Endothelial cell of umbilical vein (primary cell): ENCODE results near the gene PIGV. TPM values are rescaled to one million over a fixed set of nuclear protein-coding genes. Genes with fewer than 3 reads are reported as not detected.

Experiments
- BruUV-seq: library from RNA; stranded (reverse); fragments of 400-500 nt; replicated peaks from 2 replicates; lab custom pipeline; 2021; lab: Mats Ljungman, UMichigan
- CTCF ChIA-PET: fragments of 300-600, 350-600 bp; sonication (Branson Sonifier 250); formaldehyde crosslinking; loops from one replicate; lab custom pipeline; 2021; ENCODE audit warnings: antibody characterized with exemption, inconsistent platforms; lab: Charles Lee
- POLR2A ChIA-PET: fragments of 300-600, 350-600 bp; sonication (Branson Sonifier 250); formaldehyde crosslinking; loops from one replicate; lab custom pipeline; 2021; ENCODE audit warnings: antibody characterized with exemption, inconsistent platforms; lab: Charles Lee
- DNase-seq: peaks from one replicate; pipeline ENCODE4 v3.0.0-alpha.2; 2011; ENCODE audit warnings: low read depth, low spot score
- FAIRE-seq: peaks from 2 replicates; lab custom pipeline; 2011; peaks lifted over from hg19 to GRCh38; lab: Jason Lieb, UNC
- H2AFZ ChIP-seq: 2 replicates; pipeline ENCODE4 v1.6.0; 2012; ENCODE audit warnings: low read depth, low read length, control low read depth, inconsistent platforms
- H3K27ac ChIP-seq: 2 replicates; pipeline ENCODE4 v1.5.1; 2011; ENCODE audit warnings: low read depth, mild to moderate bottlenecking, control low read depth, low read length, moderate library complexity; ENCODE audit not compliant: insufficient read depth
- H3K27me3 ChIP-seq, 2 experiments: 2 replicates each; pipeline versions ENCODE4 v1.6.0 to v1.6.1; 2011; ENCODE audit warnings: low read length in 2 of 2, mixed read lengths in 1 of 2; ENCODE audit not compliant: control insufficient read depth in 2 of 2, insufficient read depth in 2 of 2
- H3K36me3 ChIP-seq, 2 experiments: 2 replicates in 1 of 2; 3 replicates in 1 of 2; pipeline ENCODE4 v1.5.1; 2011; ENCODE audit warnings: low read length in 2 of 2, mild to moderate bottlenecking in 1 of 2, moderate library complexity in 1 of 2; ENCODE audit not compliant: control insufficient read depth in 2 of 2, insufficient read depth in 2 of 2; ENCODE audit errors: extremely low read depth in 1 of 2
- H3K4me1 ChIP-seq: 3 replicates; pipeline ENCODE4 v1.5.1; 2011; ENCODE audit warnings: mild to moderate bottlenecking, low read length; ENCODE audit not compliant: control insufficient read depth, insufficient read depth; ENCODE audit errors: extremely low read depth
- H3K4me2 ChIP-seq: 2 replicates; pipeline ENCODE4 v1.6.1; 2011; ENCODE audit warnings: low read length, control low read depth, mixed read lengths; ENCODE audit not compliant: insufficient read depth
- H3K4me3 ChIP-seq, 3 experiments: fragments of 200-600 bp in 1 of 3; sonication (generic), shearing (Covaris generic) in 1 of 3; replicated peaks in 1 of 3; 2 replicates each; pipeline ENCODE4 v1.5.1; 2011 to 2016; ENCODE audit warnings: control low read depth in 3 of 3, low read length in 3 of 3, mild to moderate bottlenecking in 2 of 3, inconsistent platforms in 1 of 3, low read depth in 1 of 3, moderate library complexity in 1 of 3; ENCODE audit not compliant: insufficient read depth in 1 of 3
- H3K79me2 ChIP-seq: 2 replicates; pipeline ENCODE4 v1.6.0; 2012; ENCODE audit warnings: low read length, inconsistent platforms; ENCODE audit not compliant: control insufficient read depth, insufficient read depth
- H3K9ac ChIP-seq: replicated peaks from 2 replicates; pipeline ENCODE3; 2011; ENCODE audit warnings: low read length, control low read depth; ENCODE audit not compliant: insufficient read depth; ENCODE audit errors: extremely low read depth
- H3K9me1 ChIP-seq: replicated peaks from 3 replicates; pipeline ENCODE4 v1.6.0; 2011; ENCODE audit warnings: mild to moderate bottlenecking, low read length; ENCODE audit not compliant: control insufficient read depth, insufficient read depth; ENCODE audit errors: extremely low read depth
- H3K9me3 ChIP-seq: replicated peaks from 2 replicates; pipeline ENCODE4 v1.5.1; 2012; ENCODE audit warnings: low read length, inconsistent platforms; ENCODE audit not compliant: control insufficient read depth, insufficient read depth
- H4K20me1 ChIP-seq: replicated peaks from 2 replicates; pipeline ENCODE3; 2011; ENCODE audit warnings: mild to moderate bottlenecking, low read length; ENCODE audit not compliant: control insufficient read depth, insufficient read depth; ENCODE audit errors: extremely low read depth
- EZH2 ChIP-seq: IDR thresholded peaks from 2 replicates; pipeline ENCODE4 v1.6.1; 2012; ENCODE audit warnings: borderline replicate concordance, low read depth, mild to moderate bottlenecking, moderate library complexity, low read length, inconsistent platforms; ENCODE audit not compliant: severe bottlenecking
- FOS ChIP-seq: IDR thresholded peaks from 2 replicates; pipeline ENCODE4 v1.6.1; 2011; ENCODE audit warnings: mild to moderate bottlenecking, low read length, moderate library complexity, borderline replicate concordance; ENCODE audit not compliant: insufficient read depth
- GATA2 ChIP-seq: IDR thresholded peaks from 2 replicates; pipeline ENCODE4 v1.7.0; 2011; ENCODE audit warnings: low read depth, mild to moderate bottlenecking, moderate library complexity, mixed read lengths, low read length; ENCODE audit not compliant: insufficient read length, insufficient read depth
- JUN ChIP-seq: IDR thresholded peaks from 2 replicates; pipeline ENCODE4 v1.6.1; 2011; ENCODE audit warnings: borderline replicate concordance, low read depth; ENCODE audit not compliant: insufficient read length, insufficient read depth
- MYC ChIP-seq: IDR thresholded peaks from one replicate; pipeline ENCODE4 v1.6.1; 2011; ENCODE audit warnings: mild to moderate bottlenecking, low read depth, low read length
- POLR2A ChIP-seq: IDR thresholded peaks from 2 replicates; pipeline ENCODE4 v1.6.1; 2012; ENCODE audit warnings: low read depth, mild to moderate bottlenecking, control low read depth, low read length
- POLR2AphosphoS5 ChIP-seq: IDR thresholded peaks from 2 replicates; pipeline ENCODE4 v1.6.1; 2012; ENCODE audit warnings: low read depth, mild to moderate bottlenecking, control low read depth, low read length, moderate library complexity; ENCODE audit not compliant: insufficient read depth
- dilution Hi-C: fragments of 300-500 bp; cut with MboI; formaldehyde crosslinking; loops from one replicate; pipeline ENCODE4 v1.15.0; 2019; ENCODE audit warnings: low sequenced_read_pairs; ENCODE audit not compliant: extremely low pct_ligation_motif_present
- intact Hi-C: fragments of 100-400 bp; cut with micrococcal nuclease; formaldehyde crosslinking; loops from one replicate; pipeline ENCODE4 v1.10.0; 2022
- polyA plus RNA-seq, 4 experiments: library from polyadenylated mRNA; depleted of rRNA in 3 of 4; stranded (reverse) in 3 of 4; unstranded in 1 of 4; fragments of >200 nt; gene quantifications; 2 replicates each; pipeline versions ENCODE4 v1.2.1 to v1.2.3, GENCODE V29; 2011 to 2012; ENCODE audit warnings: missing spikeins in 1 of 4
- total RNA-seq: library from RNA; stranded (reverse); gene quantifications from 2 replicates; pipeline ENCODE4 v1.2.3, GENCODE V29; 2021
- TF ChIP-seq, protein P1 (sequence below): IDR thresholded peaks from 2 replicates; pipeline ENCODE4 v1.6.1; 2011; ENCODE audit not compliant: insufficient read depth, insufficient read length
- TF ChIP-seq, protein P2 (sequence below), 2 donors: IDR thresholded peaks; 1 replicate in 1 of 2; 2 replicates in 1 of 2; pipeline ENCODE4 v1.5.1; 2011; ENCODE audit warnings: low read length in 2 of 2, mild to moderate bottlenecking in 2 of 2, moderate library complexity in 2 of 2, control low read depth in 1 of 2, inconsistent platforms in 1 of 2, low read depth in 1 of 2; ENCODE audit not compliant: insufficient read depth in 1 of 2; ENCODE audit errors: extremely low read depth in 1 of 2

PIGV gene
- total and polyA plus RNA-seq, 2 donors (not counting 3 experiments of a cell fraction or from before 2014, with no cell fraction given) = 7.5 to 11.9 TPM

DNA sequence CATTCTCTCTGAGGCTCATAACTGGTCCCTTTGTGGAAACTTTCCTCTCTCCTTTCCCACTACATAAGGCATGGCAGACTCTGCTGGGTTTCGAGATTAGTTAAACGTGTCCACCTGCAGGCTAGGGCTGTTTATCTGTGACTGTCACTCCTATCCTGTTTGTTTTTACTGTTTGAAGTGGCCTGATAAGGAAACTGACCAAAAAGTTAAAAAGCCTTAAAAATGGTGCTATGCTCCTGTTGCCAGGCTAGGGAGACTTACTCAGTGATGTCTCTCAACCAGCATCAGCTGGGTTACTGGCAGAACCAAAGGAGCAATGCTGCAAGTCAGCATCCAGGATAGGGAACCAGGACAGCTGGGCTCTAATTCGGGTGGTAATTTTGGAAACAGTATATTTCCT, 3.9 kb downstream of the PIGV start:
- dilution Hi-C loops = no loop called here
- no peaks in the 10 kb centered on the region for H3K79me2 ChIP-seq
- DNase-seq (no peak), FAIRE-seq (no peak)
- CTCF ChIA-PET = interaction anchor here (4.1 to 9.4 kb wide), 5 partner anchors 8 to 187 kb away, joined by 40 to 428 read pairs (median 78); partner anchors contain the start of gene ARID1A
- POLR2A ChIA-PET = no interaction called here
- no TSS peak for BruUV-seq
- H3K27ac ChIP-seq = no peak overlapping the region
- no peak overlapping the region for H2AFZ ChIP-seq
- H3K9ac ChIP-seq = no peak overlapping the region
- H4K20me1 ChIP-seq = no peaks in the 10 kb centered on the region
- intact Hi-C loops = no loop called here
- H3K9me1 ChIP-seq = no peaks in the 10 kb centered on the region
- H3K27me3 ChIP-seq = no peaks in the 10 kb centered on the region
- no peak overlapping the region for H3K4me2 ChIP-seq
- H3K36me3 ChIP-seq = peaks cover 0 to 8% of the 10 kb centered on the region in 2 experiments
- peaks cover 21% of the 10 kb centered on the region for H3K4me1 ChIP-seq
- no peaks in the 10 kb centered on the region for H3K9me3 ChIP-seq
- no peak overlapping the region for H3K4me3 ChIP-seq
- no peak for TF ChIP-seq POLR2AphosphoS5
- TF ChIP-seq POLR2A = no peak
- TF ChIP-seq GATA2 = no peak
- TF ChIP-seq, protein P1, sequence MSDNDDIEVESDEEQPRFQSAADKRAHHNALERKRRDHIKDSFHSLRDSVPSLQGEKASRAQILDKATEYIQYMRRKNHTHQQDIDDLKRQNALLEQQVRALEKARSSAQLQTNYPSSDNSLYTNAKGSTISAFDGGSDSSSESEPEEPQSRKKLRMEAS = no peak
- TF ChIP-seq, protein P2, sequence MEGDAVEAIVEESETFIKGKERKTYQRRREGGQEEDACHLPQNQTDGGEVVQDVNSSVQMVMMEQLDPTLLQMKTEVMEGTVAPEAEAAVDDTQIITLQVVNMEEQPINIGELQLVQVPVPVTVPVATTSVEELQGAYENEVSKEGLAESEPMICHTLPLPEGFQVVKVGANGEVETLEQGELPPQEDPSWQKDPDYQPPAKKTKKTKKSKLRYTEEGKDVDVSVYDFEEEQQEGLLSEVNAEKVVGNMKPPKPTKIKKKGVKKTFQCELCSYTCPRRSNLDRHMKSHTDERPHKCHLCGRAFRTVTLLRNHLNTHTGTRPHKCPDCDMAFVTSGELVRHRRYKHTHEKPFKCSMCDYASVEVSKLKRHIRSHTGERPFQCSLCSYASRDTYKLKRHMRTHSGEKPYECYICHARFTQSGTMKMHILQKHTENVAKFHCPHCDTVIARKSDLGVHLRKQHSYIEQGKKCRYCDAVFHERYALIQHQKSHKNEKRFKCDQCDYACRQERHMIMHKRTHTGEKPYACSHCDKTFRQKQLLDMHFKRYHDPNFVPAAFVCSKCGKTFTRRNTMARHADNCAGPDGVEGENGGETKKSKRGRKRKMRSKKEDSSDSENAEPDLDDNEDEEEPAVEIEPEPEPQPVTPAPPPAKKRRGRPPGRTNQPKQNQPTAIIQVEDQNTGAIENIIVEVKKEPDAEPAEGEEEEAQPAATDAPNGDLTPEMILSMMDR (IDR thresholded peaks at IDR 0.05; ENCODE audit: extremely low read depth in 1 of 2, insufficient read depth in 1 of 2, low read depth in 1 of 2, low read length in 2 of 2) = no peak
- TF ChIP-seq FOS = no peak
- no peak for TF ChIP-seq JUN
- no peak for TF ChIP-seq MYC
- TF ChIP-seq EZH2 = no peak
